NCI-H2081 (cell line): ENCODE results near the gene HDLBP.

Experiments
- DNase-seq, 2 experiments: peaks; one replicate each; lab custom pipeline; 2025; lab: John Stamatoyannopoulos, UW

The HDLBP gene

GRCh38 chr2:241229563-241230401 is 85.7 kb downstream of the HDLBP start:
- no peak for DNase-seq

DNA sequence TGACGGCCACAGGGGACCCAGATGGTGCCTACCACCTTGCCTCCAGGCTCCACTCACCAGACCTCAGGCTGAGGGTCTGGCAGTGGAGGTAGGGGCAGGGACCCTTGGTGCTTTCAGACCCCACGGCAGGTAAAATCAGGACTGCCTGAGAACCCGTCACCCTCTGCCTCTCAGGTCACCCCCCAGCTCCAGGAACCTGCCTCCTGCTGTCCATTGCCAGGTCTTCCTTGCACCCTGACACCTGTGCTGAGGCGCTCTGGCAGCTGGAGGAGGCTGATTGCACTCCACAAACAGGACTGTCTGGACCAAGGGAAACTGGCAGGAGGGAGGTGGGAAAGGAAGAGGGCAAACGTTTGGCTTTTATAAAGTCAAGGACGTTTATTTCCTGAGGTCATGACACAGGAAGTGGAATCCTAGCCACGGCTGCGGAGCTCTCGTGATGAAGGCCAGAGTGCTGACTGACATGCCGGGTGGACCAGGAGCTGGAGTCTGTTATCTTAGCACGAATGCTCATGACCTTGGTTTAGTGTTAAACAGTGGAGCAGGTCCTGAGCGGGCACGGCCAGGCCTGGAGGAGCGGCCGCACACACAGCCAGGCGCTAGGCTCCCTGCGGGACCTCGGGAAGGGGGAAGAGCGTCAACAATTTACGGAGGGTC is 86.5 kb downstream of the HDLBP start:
- no peak for DNase-seq

- DNase-seq = no peak
These were observed 87.2 kb downstream of the HDLBP start for GRCh38 chr2:241228081-241228859.

- no peak for DNase-seq
These were observed 87.9 kb downstream of the HDLBP start for GRCh38 chr2:241227594-241227993.

GRCh38 chr2:241226723-241227572 is 88.5 kb downstream of the HDLBP start:
- no peak for DNase-seq

DNA sequence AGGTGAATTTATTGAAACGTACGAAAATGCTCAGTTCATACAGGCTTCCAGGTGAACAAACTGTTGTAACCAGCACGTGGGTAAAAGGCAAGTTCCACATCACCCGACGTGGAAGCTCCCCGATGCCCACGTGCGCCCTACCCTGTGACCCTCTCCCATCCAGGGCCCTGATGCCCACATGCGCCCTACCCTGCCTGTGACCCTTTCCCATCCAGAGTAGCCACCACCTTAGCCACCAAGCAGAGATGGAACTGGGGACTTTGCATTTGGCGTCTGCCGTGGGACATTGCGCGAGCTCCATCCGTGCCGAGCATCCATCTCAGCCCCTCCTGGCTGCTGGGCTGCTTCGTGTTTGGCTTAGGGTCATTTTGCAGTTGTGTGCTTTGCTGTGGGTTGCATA is 89.5 kb downstream of the HDLBP start:
- DNase-seq = no peak

GRCh38 chr2:241225545-241225944 is 89.9 kb downstream of the HDLBP start:
- DNase-seq = no peak

DNA sequence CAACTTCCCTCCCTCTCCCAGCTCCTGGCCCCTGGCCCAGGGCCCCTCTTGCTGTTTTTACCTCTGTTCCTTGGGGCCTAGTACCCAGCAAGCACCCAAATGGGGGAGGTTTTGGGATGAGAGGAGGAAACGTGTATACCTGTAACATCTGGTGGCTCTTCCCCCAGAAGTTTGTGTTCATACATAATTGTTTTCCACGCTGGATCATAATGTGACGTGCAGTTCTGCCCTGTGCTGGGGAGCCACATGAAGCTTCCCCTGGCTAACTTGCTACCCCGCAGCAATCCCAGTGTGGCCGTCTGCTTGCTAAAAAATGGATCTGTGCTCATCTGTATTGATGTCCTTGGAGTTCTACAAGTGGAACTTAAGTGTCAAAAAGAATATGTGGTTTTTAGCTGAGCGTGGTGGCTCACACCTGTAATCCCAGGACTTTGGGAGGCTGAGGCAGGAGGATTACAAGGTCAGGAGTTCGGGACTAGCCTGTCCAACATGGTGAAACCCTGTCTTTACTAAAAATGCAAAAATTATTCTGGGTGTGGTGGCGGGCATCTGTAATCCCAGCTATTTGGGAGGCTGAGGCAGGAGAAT is 90.5 kb downstream of the HDLBP start:
- no peak for DNase-seq

DNA sequence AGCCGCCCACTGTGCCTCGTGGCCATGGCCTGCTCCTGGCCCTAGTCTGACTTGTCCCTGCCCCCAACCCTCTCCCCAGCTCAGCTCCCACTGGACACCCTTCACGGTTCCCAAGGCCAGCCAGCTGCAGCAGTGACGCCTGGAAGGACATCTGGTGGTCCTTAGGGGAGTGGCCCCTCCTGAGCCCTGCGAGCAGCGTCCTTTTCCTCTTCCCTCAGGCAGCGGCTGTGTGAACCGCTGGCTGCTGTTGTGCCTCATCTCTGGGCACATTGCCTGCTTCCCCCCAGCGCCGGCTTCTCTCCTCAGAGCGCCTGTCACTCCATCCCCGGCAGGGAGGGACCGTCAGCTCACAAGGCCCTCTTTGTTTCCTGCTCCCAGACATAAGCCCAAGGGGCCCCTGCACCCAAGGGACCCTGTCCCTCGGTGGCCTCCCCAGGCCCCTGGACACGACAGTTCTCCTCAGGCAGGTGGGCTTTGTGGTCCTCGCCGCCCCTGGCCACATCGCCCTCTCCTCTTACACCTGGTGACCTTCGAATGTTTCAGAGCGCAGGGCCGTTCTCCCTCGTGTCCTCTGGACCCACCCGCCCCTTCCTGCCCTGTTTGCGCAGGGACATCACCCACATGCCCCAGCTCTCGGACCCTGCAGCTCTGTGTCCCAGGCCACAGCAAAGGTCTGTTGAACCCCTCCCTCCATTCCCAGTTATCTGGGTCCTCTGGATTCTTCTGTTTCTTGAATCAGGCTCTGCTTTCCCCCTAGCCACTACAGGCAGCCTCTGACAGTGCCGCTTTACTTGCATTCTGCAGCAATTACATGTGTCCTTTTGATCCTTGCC is 91.2 kb downstream of the HDLBP start:
- no peak for DNase-seq

GRCh38 chr2:241223211-241224017 is 92.1 kb downstream of the HDLBP start:
- no peak for DNase-seq

DNA sequence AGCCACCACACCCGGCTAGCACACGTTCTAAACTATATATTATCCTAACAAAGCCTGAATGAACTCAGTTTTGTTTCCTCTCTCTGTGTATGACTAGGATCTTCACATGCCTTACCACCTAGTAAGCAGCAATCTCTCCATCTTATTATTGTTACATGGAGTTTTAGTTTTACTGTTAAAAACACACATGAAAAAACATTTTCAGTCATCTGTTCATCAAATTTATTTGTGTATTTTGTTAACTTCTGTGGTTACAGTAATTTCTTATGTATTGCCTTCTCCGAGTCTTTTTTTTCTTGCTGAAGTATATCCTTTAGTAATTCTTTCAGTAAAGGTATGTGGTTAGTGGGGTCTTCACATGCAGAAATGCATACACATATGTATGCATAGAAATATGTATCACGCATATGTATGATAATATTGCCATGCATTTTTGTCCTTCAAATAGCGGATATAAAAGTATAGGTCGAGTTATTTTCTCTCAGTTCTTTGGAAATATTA is 95.6 kb downstream of the HDLBP start:
- DNase-seq = no peak

DNA sequence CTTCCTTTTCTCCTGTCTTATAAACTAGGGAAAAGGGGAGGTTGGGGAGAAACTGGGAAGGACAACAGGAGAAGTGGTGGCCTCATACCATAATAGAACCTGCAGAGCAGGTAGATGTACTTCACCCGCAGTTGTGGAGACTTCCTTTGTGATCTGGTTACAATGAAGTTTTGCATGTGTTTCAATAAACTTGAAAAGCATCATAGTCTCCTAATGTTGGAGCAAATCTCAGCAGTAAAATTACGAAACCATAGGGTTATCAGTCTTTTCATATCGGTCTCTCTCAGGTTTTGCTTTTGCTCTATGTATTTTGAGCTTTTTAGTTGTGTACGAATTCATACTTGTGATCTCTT is 96.5 kb downstream of the HDLBP start:
- DNase-seq = no peak

GRCh38 chr2:241218131-241219029 is 97.1 kb downstream of the HDLBP start:
- peak in 1 of 2 experiments; percentile 23 for DNase-seq

DNA sequence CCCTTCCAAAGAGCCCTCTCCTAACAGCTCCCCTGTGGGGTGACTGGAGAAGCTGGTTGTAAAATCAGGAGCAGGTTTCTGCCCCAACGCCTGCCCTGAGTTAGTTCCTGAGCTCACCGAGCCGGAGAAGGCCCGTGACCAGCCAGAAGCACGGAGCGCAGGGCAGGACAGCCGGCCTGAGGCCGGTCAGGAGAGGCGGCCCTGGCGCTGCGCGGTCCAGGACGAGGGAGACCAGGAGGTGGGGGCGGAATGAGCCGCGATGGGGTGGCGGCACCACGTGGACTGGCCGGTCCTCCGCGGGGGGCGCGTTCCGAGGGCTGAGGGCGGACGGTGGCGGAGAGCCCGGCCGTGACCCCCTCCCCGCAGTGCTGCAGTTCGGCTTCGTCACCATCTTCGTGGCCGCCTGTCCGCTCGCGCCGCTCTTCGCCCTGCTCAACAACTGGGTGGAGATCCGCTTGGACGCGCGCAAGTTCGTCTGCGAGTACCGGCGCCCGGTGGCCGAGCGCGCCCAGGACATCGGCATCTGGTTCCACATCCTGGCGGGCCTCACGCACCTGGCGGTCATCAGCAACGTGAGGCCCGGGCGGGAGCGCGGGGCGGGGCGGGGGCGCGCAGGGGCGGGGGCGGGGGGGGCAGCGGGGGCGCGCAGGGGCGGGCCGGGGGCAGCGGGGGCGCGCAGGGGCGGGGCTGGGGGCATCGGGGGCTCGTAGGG is 98.0 kb downstream of the HDLBP start:
- DNase-seq = peak; percentile 26 to 62

GRCh38 chr2:241216211-241216761 is 99.2 kb downstream of the HDLBP start:
- no peak for DNase-seq

DNA sequence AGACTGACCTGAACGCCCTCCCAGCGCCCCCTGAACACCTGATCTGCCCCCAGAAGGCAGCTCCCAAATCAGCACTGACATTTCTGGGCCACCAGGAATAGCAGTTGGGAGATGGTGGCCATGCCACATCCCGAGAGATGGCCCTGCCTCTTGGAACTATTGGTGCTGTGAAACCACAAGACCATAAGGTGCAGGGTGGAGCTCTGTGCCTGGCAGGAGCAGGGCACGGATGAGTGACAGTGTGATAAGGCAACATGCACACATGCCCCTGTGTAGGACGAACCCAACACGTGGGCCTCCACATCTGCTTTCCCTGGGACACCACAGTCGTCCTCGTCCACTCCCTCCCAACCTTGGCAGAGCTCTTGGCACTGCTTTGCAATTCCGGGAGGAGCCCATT is 100.1 kb downstream of the HDLBP start:
- no peak for DNase-seq

DNA sequence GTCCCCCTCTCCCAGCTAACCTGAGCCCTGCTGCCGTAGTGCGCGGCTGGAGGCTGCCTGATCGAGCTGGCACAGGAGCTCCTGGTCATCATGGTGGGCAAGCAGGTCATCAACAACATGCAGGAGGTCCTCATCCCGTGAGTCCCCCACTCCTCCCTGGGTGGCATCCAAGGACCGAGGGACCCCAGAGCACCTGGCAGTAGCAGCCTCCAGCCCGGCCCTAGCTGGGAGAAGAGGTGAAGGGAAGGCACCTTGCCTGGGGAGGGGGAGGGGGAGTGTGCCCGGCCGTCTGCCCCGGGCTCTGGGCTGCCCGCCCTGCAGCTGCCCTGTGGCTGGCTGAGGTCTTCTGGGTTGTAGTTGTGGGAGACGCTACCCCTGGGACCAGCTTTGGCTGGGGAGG is 100.7 kb downstream of the HDLBP start:
- no peak for DNase-seq

DNA sequence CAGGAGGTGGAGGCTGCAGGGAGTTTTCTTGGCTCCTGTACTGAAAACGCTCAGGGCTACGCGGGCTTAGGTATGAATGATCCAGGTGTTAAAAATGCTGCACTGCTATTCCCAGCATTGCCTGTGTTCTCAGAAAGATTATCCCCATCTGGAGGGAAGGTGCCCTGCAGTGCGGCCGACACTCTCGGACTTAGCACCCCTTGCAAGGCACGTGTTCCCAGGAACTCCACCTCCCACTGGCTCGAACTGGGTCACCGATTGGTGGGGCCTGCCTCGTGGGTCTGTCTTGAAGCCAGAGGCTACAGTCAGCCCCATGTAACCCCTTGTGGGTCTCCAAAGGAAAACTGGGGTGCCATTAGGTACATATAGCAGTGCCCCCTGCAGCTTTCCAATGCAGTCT is 101.3 kb downstream of the HDLBP start:
- DNase-seq = no peak
